GM19193 (cell line): ENCODE data around the gene ZNF684.

Experiments
- POLR2A ChIP-seq: IDR thresholded peaks from 4 replicates; pipeline ENCODE4 v1.6.1; 2011; ENCODE audit not compliant: insufficient read depth, insufficient read length; ENCODE audit errors: extremely low read depth

Gene ZNF684

DNA sequence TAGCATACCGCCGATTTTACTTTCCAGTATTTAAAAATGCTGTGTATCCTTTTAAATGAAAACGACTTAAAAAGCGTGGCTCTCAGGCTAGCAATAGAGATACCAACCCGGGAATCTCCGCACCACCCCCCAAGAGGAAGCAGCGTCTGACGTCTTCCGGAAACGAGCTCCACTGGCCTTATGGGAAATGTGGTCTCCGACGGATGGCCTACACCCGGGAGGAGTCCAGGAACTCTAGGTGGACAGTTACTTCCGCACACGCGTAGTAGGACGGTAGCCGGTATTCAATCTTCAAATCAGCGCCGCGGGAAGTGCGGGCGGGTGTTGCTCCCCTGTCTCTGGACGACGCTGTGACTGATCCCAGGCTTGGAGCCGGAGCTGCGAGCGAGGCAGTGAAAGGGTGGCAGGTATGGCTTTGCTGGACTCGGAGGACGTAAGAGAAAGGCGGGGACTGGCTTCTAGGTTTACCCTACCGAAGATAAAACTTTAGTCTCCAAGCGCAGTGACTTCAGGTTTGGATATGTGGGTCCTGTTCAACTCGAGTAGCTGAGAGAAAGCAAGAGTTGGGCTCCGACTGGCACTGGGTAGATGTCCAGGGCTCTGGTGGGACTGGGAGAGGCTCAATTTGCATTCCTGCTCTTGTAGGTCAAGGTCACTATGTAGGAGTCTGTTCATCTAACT, at the start of gene ZNF684:
Gene ZNF684 (plus strand): TSS at position 257 of the 681 bp plus-strand sequence. CDS start 1,530 bp downstream, outside the sequence.
- TF ChIP-seq POLR2A: peak; percentile 83

DNA sequence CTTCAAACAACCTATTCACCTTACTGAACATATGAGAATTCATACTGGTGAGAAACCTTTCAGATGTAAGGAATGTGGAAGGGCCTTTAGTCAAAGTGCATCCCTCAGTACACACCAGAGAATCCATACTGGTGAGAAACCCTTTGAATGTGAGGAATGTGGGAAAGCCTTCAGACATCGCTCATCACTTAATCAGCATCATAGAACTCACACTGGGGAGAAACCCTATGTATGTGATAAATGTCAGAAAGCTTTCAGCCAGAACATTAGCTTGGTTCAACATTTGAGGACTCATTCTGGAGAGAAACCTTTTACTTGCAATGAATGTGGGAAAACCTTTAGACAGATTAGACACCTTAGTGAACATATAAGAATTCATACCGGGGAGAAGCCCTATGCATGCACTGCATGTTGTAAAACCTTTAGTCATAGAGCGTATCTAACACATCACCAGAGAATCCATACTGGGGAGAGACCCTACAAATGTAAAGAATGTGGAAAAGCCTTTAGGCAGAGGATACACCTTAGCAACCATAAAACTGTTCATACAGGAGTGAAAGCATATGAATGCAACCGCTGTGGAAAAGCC, 36.0 kb upstream of the ZNF684 start:
- TF ChIP-seq POLR2A: no peak

- TF ChIP-seq POLR2A: no peak
Observed at GRCh38 chr1:40507973-40508372, 23.5 kb upstream of the ZNF684 start.

- TF ChIP-seq POLR2A: peak; percentile 83
Observed at GRCh38 chr1:40508375-40509341, 22.8 kb upstream of the ZNF684 start, which contains the start of gene EXO5. Gene EXO5, plus strand, starts transcription at chr1:40508767. Its CDS starts 5,778 bp downstream, at chr1:40514545.

GRCh38 chr1:40519517-40519916, 11.9 kb upstream of the ZNF684 start:
- no peak for TF ChIP-seq POLR2A

DNA sequence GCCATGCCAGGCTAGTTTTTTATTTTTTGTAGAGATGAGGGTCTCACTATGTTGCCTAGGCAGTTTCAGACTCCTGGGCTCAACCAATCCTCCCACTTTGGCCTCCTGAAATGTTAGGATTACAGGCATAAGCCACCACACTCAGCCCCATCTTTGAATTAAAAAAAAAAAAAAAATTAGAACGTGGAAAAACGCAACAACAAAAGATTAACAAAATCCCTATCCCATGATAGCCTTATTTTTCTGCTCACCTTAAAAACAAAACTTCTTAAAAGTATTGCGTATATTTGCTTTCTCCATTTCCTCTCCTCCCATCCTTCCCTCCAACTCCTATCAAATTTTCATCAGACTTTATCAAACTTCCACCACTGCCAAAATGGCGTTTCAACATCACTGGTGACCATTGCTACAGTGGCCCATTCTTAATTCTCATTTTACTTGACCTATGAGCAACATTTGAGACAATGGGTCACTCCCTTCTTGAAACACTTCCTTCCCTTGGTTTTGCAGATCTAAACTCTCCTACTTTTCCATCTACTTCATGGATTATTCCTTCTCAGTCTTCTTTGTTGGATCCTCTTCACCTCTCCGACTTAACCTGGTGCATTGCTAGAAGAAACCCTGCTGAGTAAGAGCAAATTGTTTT, 579 bp upstream of the ZNF684 start:
- no peak for TF ChIP-seq POLR2A

DNA sequence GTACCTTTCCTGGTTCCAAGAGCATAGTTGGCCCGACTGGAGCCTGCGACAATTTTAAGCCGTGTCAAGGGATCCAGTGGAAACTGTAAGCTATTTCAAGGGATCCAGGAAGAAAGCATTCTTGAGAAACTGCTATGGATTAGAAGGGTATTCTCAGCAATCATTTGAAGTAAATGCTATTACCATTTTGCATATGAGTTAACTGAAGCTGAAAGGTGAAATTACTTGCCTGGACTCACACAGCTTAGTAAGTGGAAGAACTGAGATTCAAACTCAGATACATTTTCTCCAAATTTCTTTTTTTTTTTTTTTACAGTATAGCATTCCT, 589 bp downstream of the ZNF684 start:
- TF ChIP-seq POLR2A: no peak

DNA sequence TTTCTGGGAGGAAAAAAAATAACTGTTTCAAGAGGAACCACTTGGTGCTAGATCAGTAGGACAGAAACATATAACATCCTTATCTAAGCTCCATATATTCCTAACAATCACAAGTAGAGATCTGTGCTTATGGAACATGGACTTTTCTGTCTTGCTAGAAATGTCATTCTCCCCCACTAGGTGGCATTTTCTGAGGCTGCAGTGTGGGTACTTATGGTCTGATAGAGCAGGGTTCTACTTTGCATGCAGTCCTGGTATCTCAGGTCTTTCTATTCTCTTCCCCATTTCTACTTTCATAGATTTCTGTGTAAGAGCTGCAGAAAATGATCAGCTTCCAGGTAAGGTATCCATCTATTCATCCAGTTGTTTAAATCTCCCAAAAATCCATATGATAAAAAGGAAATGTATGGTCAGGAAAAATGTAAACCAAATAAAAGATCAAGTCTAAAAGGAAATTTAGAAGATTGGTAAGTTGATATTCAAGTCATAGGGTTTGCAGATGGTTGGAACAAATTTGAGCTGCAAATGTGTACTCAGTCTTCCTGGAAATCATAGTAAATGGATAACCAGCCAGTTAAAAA, 1.5 kb downstream of the ZNF684 start:
- no peak for TF ChIP-seq POLR2A

- no peak for TF ChIP-seq POLR2A
Observed at GRCh38 chr1:40534589-40534988, 3.2 kb downstream of the ZNF684 start.

- TF ChIP-seq POLR2A: no peak
Observed at GRCh38 chr1:40535732-40536131, 4.3 kb downstream of the ZNF684 start.

- TF ChIP-seq POLR2A: no peak
Observed at GRCh38 chr1:40539338-40539737, 7.9 kb downstream of the ZNF684 start.

GRCh38 chr1:40546957-40547356, 15.5 kb downstream of the ZNF684 start:
- TF ChIP-seq POLR2A: no peak

DNA sequence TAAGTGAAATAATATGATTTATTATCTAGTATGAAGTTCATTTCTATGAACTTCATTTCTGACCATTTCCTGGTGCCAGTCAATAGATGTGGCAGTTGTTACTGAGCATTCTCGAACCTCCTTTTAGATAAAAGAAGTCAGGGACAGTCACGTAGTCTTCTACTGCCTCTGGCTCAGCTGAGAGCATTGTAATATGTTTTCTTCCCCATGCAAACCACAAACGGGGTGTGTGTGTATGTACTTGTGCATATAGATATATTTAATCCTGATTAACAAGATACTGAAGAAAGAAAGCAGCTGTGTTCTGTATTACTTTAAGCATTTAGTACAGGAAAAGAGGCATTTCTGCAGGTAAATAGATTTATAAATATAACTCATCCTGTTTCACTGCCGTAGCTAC, 21.6 kb downstream of the ZNF684 start:
- TF ChIP-seq POLR2A: no peak

DNA sequence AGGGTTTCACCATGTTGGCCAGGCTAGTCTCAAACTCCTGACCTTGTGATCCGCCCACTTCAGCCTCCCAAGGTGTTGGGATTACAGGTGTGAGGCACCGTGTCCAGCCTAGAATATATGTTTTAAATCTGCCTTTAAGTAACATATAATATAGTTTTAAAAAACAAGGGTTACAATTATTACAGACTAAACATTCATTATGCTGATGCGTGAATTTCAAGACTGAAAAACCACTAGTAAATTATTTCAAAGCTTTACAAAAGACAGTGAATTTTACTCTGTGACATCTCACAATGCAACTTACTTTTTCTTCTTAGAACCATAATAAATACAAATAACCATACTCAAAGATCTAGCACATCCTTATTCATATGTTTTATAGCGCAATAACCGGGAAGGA, 24.7 kb downstream of the ZNF684 start:
- no peak for TF ChIP-seq POLR2A

GRCh38 chr1:40562185-40562584, 30.7 kb downstream of the ZNF684 start:
- TF ChIP-seq POLR2A: no peak

GRCh38 chr1:40563266-40563665, 31.8 kb downstream of the ZNF684 start:
- no peak for TF ChIP-seq POLR2A

GRCh38 chr1:40564506-40564905, 33.1 kb downstream of the ZNF684 start:
- TF ChIP-seq POLR2A: no peak
